Epidermal melanocyte (primary cell): ENCODE data around the gene DGKG.

ENCODE experiments used
- DNase-seq: peaks from one replicate; pipeline ENCODE4 v3.0.0; 2011; ENCODE audit warnings: low spot score; ENCODE audit not compliant: insufficient read length

DGKG gene

GRCh38 chr3:186368176-186368575, 6.1 kb upstream of the DGKG start:
- no peak for DNase-seq

- DNase-seq = no peak
Measured at GRCh38 chr3:186367631-186368030, 5.6 kb upstream of the DGKG start.

DNA sequence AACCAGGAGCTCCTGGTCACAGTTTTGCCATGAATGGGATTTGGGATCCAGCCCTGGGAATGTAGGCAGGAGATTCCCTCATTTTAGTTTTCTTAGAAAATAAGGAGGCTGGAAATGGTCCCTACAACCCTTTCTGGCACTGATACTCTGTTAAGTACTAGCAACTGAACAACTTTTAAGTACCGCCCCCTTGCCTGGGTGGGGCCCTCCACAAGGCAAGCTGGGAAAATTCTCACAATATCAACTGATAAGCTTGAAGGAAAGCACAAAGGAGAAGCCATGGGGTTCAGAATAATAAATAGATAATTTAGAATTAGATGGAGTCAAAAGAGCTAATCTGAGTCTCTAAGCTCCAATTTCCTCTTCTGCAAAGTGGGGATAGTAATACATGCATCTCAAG, 4.2 kb upstream of the DGKG start:
- no peak for DNase-seq

DNA sequence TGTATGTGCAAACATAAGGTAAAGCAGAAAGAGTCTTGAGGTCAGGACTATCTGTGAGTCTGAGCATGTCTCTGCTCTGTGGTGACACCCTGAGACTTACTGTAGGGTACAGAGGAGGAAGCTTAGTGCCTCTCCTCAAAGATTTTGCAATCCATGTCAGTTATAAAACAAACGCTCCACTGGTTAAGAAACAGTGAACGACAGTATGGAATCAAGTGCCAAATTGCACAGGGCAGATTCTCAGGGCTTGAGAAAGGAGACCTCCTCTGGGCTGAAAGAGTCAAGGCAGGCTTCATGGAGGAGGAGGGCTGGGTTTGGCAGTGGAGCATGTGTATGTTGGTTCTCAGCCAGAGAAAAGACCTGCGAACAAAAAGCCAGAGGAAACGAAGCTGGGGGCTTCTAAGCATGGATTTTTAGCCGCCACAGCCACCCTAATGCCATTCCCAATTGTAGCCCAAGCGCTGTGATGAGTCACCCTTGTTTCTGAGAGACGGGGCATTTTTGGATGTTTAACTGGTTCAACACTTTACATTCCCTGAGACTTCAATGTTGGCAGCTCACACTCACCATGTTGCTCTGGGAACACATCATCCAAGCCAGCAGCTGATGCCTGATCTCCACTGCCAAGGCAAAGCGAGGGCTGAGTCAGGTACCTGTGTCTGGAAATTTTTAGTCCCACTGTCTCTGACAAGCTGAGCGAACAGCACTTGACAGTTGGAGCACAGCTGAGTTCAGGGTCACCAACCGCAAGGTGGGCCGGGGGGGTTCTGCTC, 3.4 kb upstream of the DGKG start:
- DNase-seq = no peak

GRCh38 chr3:186362988-186363387, 954 bp upstream of the DGKG start:
- no peak for DNase-seq

- DNase-seq = no peak
Measured at GRCh38 chr3:186362537-186362842, 456 bp upstream of the DGKG start.

- DNase-seq = no peak
Measured at GRCh38 chr3:186361246-186361761, 730 bp downstream of the DGKG start.

DNA sequence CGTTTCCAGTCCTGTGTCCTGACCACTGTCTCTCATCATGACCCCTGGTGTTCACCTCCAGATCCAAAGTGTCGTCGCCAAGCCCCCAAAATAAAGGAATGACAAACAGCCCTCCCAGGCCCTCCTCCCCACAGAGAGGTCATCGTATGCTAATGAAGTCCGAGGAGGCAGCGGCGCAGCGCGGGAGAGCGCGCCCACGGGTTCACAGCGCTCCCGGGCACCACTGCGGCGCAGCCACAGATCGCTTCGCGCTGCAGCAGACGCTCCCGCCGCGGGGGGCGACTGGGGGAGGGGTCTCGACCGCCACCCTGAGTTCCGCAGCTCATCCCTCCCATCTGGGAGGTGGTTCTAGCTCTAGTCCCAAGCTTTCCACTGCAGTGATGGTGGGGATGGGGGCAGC, 1.3 kb downstream of the DGKG start:
- no peak for DNase-seq

GRCh38 chr3:186359078-186359477, 3.0 kb downstream of the DGKG start:
- DNase-seq = no peak

DNA sequence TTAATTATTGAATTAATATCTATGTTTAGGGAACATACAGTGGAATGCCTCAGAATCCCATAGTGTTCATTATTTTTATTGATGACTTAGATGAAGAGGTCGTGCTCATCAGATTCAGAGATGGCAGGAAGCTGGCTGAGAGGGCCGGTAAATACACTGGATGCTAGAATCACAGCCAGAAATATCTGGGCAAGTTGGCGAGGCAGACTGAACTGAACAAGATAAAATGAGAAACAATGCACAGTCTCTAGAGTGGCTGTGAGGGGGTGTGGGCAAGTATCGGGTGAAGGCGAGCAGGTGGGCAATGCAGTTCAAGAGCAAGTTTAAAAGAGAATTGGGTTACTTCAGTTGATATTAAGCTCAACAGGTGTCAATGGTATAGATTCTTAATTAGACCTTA, 5.9 kb downstream of the DGKG start:
- DNase-seq = no peak

DNA sequence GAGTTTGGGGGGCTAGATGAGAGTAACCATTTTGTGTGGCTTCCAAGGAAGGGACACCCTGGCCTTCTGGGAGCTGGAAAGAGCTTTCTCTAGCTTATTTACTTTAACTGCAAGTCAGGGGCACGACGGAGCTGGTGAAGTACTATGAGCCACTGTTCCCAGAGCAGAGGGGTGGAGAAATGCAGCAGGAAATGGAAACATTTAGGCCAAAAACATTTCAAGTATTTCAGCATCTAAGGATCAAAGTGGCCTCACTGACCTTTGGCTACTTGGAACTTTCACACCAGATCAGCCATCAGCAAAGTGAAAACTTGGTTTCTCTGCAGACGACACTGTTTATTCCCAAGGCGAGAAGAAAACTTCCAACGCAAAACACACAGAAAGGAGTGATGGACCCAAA, 7.9 kb downstream of the DGKG start:
- no peak for DNase-seq

DNA sequence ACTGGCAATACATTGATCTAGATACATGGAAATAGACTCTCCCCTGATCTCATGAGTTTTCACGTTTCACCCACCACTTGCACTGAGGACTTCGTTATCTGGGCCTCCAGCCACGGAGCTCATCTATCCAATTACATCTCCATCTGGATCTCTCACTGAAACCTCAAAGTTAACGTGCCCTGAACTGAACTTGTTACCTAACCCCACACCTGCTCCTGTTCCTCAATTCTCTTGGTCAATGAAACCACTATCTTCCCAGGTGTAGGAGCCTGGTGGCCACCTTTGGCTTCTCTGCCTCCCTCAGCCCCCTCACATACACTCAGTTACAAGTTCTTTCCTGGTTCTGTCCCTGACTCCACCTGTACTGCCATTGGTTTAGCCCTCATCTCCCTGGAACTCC, 9.7 kb downstream of the DGKG start:
- DNase-seq = no peak

- DNase-seq = no peak
Measured at GRCh38 chr3:186342197-186342596, 19.8 kb downstream of the DGKG start.

DNA sequence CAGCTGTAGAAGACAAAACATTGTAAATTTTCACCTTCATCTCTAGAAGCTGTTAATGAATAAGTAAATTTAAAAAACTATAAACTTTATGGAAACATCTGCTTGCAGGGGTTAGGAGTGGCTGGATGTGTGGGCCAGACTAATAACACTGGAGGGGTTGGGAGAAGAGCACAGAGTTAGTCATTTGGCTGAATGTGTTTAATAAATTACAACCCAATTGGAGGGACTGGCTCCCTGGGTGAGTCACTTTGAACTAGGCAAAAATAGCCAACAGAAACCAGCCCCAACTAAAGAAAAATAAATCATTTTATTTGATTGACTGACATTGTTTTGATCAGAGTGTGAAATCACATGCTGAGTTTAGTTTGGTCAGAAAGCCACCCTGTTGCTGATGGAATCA, 21.8 kb downstream of the DGKG start:
- DNase-seq = no peak

- DNase-seq = no peak
Measured at GRCh38 chr3:186339180-186339918, 22.7 kb downstream of the DGKG start.

DNA sequence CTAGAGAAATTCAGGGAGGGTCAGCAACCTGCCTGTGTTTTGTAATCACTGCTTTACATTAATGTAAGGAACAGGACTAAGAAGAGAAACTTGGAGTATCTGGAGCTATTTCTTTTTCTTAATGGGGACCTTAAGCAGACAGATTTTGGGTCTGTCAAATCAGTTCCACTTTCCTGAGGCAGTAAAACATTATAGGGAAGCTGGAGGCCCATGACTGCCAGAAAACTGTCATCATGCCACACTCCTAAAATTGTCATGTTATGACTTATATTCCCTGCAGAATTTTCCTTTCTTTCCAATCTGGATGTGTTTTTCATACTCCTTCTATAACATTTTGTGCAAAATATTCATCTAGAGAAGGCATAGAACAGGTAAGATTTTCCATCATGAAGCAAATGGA, 28.8 kb downstream of the DGKG start:
- DNase-seq = no peak

DNA sequence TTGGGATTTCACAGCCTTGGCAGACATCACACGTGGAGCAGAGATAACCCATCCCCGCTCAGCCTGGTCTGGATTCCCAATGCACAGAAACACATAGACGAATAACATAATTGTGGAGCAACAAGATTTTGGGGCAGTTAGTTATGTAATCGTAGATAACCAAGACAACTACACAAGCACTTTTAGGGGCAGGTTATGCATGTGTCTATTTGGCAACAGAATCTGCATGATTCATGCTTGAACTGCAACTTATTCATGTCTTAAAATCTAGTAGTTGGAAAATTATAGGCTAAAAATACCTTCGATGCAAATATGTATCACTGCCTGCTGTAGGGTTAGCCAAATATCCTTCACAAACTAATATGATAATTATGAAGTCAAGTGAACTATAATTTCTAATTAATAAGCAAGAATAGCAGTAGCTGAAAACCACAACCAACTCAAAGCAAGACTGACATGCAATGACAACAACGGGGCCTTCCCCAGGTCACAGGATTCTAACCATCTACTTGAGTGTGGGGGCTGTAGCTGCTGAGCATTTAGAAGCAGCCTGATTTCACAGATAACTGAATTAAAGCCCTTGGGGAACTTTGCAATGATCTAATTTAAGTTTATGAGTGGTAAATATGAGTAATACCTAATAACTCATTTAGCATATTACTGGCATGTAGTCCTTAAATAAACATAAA, 31.1 kb downstream of the DGKG start:
- no peak for DNase-seq

DNA sequence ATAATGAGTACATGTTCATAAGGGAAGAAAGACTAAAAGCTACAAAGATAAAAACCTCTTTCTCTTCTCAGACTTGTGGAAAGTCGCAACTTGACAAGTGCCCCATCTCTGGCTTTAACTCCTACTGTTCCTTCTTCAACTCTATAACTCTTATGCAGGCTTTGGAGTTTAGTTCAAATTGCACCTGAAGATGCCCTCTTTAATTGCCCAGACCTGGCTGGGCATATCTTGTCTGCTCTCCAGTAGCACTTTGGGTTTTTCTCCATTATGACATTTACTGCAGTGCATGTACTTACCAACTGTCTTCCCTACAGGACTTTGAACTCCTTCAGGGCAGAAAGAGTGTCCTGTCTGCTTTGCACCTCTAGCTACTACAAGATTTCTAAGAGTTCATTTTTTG, 32.4 kb downstream of the DGKG start:
- DNase-seq = no peak

DNA sequence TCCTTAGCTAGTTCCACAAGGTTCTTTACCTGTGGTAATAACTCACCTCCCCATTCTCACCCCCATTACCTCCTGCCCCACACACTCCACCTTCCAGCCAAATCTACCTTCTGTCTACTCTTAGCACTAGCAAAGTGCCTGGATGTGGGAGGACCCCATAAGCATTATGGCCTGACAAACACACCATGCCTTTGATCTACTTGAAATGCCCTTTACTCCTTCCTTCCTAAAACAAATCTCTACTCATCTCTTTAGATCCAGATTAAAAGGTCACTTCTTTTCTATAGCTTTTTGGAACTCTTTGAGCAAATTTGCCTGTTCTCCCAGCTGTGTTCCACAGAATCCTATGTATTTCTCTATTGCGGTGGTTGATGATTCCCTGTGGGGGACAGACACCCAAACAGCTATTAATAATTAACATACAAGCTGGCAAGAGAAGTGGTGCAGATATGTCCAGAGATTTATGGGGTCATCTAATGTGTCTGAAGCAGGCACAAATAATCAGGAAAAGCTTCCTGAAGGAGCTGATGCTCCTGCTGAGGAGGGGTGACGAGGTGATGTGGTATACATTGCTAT, 34.0 kb downstream of the DGKG start:
- no peak for DNase-seq

DNA sequence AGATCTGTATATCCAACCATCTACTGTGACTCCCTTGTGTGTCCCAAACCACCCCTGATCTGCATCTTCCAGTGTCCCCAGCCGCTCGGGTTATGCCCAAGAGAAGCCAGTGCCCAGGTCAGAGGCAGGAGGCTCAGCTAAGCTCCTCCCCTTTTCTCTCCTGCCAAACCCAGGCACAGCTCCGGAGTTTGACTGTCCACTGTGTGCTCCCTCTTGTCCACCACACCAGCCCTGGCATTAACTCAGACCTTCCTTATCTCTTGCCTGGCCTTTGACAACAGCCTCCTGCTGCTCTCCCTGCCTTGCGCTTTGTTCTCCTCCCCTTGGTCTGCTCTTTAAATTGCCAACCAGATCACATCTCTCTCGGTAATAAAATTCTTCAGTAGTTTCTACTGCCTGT, 39.3 kb downstream of the DGKG start:
- no peak for DNase-seq

DNA sequence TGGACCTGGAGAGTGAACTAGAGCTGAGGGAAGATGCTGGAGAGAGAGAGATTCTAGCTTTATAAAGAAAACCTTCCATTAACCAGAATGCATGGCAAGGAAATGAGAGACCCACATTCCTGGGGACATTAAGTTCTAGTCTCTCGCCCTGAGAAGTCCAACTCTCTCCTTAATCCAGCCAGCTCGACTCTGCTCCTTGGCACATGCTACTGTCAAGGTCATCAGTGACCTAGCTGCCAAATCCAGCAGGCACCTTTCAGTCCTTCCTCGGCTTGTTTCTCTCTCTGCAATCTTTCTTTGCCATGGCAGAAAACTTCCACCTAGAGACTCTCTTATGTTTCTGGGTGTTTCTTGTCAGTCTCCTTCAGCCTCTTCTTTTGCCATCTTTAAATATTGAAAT, 40.3 kb downstream of the DGKG start:
- no peak for DNase-seq
